H9 (cell line): ENCODE results near the gene MICOS13. TPM values are rescaled to one million over a fixed set of nuclear protein-coding genes. Genes with fewer than 3 reads are reported as not detected.
A peak's percentile ranks its signal among the peaks of the same experiment; 100 is the strongest.
"Not testable (repeated sequence)": the region's sequence is repeated elsewhere in the genome, so short reads cannot be mapped to it uniquely, and the experiment has no call there.

Experiments used
- DNase-seq: peaks from one replicate; pipeline ENCODE4 v3.0.0-alpha.2; 2017
- H2AFZ ChIP-seq: one replicate; pipeline ENCODE4 v1.6.1; 2013; ENCODE audit warnings: mild to moderate bottlenecking, low read length, control low read depth, moderate library complexity
- H2AK5ac ChIP-seq: 2 replicates; pipeline ENCODE4 v1.6.1; 2013; ENCODE audit warnings: low read length, control low read depth, mixed read lengths; ENCODE audit not compliant: insufficient read length
- H2BK120ac ChIP-seq: one replicate; pipeline ENCODE4 v1.6.1; 2013; ENCODE audit warnings: low read depth, mild to moderate bottlenecking, low read length, control low read depth, inconsistent platforms; ENCODE audit not compliant: poor library complexity, severe bottlenecking
- H2BK12ac ChIP-seq: 2 replicates; pipeline ENCODE4 v1.6.1; 2013; ENCODE audit warnings: low read length, control low read depth, mixed read lengths, low read depth; ENCODE audit not compliant: insufficient read length
- H2BK15ac ChIP-seq: 2 replicates; pipeline ENCODE4 v1.6.1; 2013; ENCODE audit warnings: low read depth, low read length, control low read depth
- H2BK20ac ChIP-seq: one replicate; pipeline ENCODE4 v1.6.1; 2013; ENCODE audit warnings: low read depth, mild to moderate bottlenecking, low read length, control low read depth, inconsistent platforms; ENCODE audit not compliant: poor library complexity, severe bottlenecking
- H2BK5ac ChIP-seq: 2 replicates; pipeline ENCODE4 v1.6.1; 2013; ENCODE audit warnings: low read length, control low read depth, mixed read lengths; ENCODE audit not compliant: insufficient read length
- H3K14ac ChIP-seq: 2 replicates; pipeline ENCODE4 v1.6.1; 2013; ENCODE audit warnings: low read length, control low read depth; ENCODE audit not compliant: insufficient read depth
- H3K18ac ChIP-seq: 2 replicates; pipeline ENCODE4 v1.6.1; 2013; ENCODE audit warnings: low read depth, mild to moderate bottlenecking, mixed read lengths, low read length, control low read depth; ENCODE audit not compliant: insufficient read length
- H3K23ac ChIP-seq: 2 replicates; pipeline ENCODE4 v1.6.1; 2013; ENCODE audit warnings: low read length, control low read depth, mixed read lengths, low read depth; ENCODE audit not compliant: insufficient read length
- H3K23me2 ChIP-seq: 2 replicates; pipeline ENCODE4 v1.6.1; 2013; ENCODE audit warnings: low read depth, mild to moderate bottlenecking, mixed read lengths, low read length, control low read depth; ENCODE audit not compliant: insufficient read length, poor library complexity, severe bottlenecking
- H3K27ac ChIP-seq: 2 replicates; pipeline ENCODE4 v1.5.1; 2013; ENCODE audit warnings: low read length, control low read depth, mixed read lengths, low read depth; ENCODE audit not compliant: insufficient read length
- H3K27me3 ChIP-seq: 2 replicates; pipeline ENCODE4 v1.6.1; 2013; ENCODE audit warnings: low read length, control low read depth, inconsistent platforms; ENCODE audit not compliant: insufficient read depth
- H3K4ac ChIP-seq: 2 replicates; pipeline ENCODE4 v1.6.1; 2013; ENCODE audit warnings: low read depth, mild to moderate bottlenecking, control low read depth, inconsistent platforms, low read length, moderate library complexity
- H3K4me1 ChIP-seq: 2 replicates; pipeline ENCODE4 v1.6.1; 2013; ENCODE audit warnings: low read length, control low read depth, inconsistent platforms; ENCODE audit not compliant: insufficient read depth
- H3K4me2 ChIP-seq: 2 replicates; pipeline ENCODE4 v1.6.1; 2013; ENCODE audit warnings: low read length, control low read depth, mixed read lengths; ENCODE audit not compliant: insufficient read length, insufficient read depth
- H3K56ac ChIP-seq: 2 replicates; pipeline ENCODE4 v1.6.1; 2013; ENCODE audit warnings: low read depth, mild to moderate bottlenecking, mixed read lengths, low read length, control low read depth; ENCODE audit not compliant: insufficient read length
- H3K79me1 ChIP-seq: 2 replicates; pipeline ENCODE4 v1.6.1; 2013; ENCODE audit warnings: low read depth, mild to moderate bottlenecking, moderate library complexity, low read length, control low read depth, inconsistent platforms; ENCODE audit not compliant: insufficient read depth, poor library complexity, severe bottlenecking
- H3K79me2 ChIP-seq: 2 replicates; pipeline ENCODE4 v1.6.1; 2013; ENCODE audit warnings: low read length, control low read depth, inconsistent platforms; ENCODE audit not compliant: insufficient read depth
- H3K9ac ChIP-seq: 2 replicates; pipeline ENCODE4 v1.6.1; 2013; ENCODE audit warnings: low read length, control low read depth, mixed read lengths; ENCODE audit not compliant: insufficient read length; ENCODE audit errors: extremely low read depth
- H3K9me3 ChIP-seq: one replicate; pipeline ENCODE4 v1.6.1; 2013; ENCODE audit warnings: low read depth, low read length, inconsistent platforms; ENCODE audit not compliant: control insufficient read depth
- H3T11ph ChIP-seq: one replicate; pipeline ENCODE4 v1.6.1; 2013; ENCODE audit warnings: mild to moderate bottlenecking, low read length, control low read depth, inconsistent platforms
- H4K20me1 ChIP-seq: one replicate; pipeline ENCODE4 v1.6.1; 2013; ENCODE audit not compliant: control insufficient read depth, insufficient read length, insufficient read depth
- H4K5ac ChIP-seq: 2 replicates; pipeline ENCODE4 v1.6.1; 2013; ENCODE audit warnings: low read depth, mild to moderate bottlenecking, mixed read lengths, low read length, control low read depth; ENCODE audit not compliant: insufficient read length
- H4K8ac ChIP-seq: replicated peaks from 2 replicates; pipeline ENCODE4 v1.6.1; 2013; ENCODE audit warnings: low read length, control low read depth, mixed read lengths, low read depth; ENCODE audit not compliant: insufficient read length
- H4K91ac ChIP-seq: 2 replicates; pipeline ENCODE4 v1.6.1; 2013; ENCODE audit warnings: low read depth, mild to moderate bottlenecking, moderate library complexity, mixed read lengths, low read length, control low read depth; ENCODE audit not compliant: insufficient read length
- H3K27ac Mint-ChIP-seq, 3 experiments: 2 replicates in 2 of 3; 3 replicates in 1 of 3; pipeline ENCODE4 v1.8.0; 2020 to 2021; ENCODE audit warnings: mixed read lengths in 3 of 3, mild to moderate bottlenecking in 1 of 3, moderate library complexity in 1 of 3
- H3K27me3 Mint-ChIP-seq: 2 replicates; pipeline ENCODE4 v1.8.0; 2021; ENCODE audit warnings: low read depth, mild to moderate bottlenecking, moderate library complexity, mixed read lengths
- H3K36me3 Mint-ChIP-seq, 3 experiments: 2 replicates in 2 of 3; 3 replicates in 1 of 3; pipeline ENCODE4 v1.8.0; 2020 to 2021; ENCODE audit warnings: low read depth in 3 of 3, mixed read lengths in 3 of 3; ENCODE audit not compliant: insufficient read depth in 1 of 3
- H3K4me1 Mint-ChIP-seq, 2 experiments: 2 replicates each; pipeline ENCODE4 v1.8.0; 2020; ENCODE audit warnings: mixed read lengths in 2 of 2
- H3K4me3 Mint-ChIP-seq, 2 experiments: 2 replicates in 1 of 2; 3 replicates in 1 of 2; pipeline ENCODE4 v1.8.0; 2020 to 2021; ENCODE audit warnings: mild to moderate bottlenecking in 2 of 2, mixed read lengths in 2 of 2, moderate library complexity in 1 of 2
- H3K9me3 Mint-ChIP-seq, 2 experiments: 2 replicates in 1 of 2; 3 replicates in 1 of 2; pipeline ENCODE4 v1.8.0; 2020; ENCODE audit warnings: mild to moderate bottlenecking in 2 of 2, mixed read lengths in 2 of 2, moderate library complexity in 1 of 2
- WGBS: extraction: QIAGEN DNeasy Blood & Tissue Kit; methylation state at CpG from one replicate; pipeline ENCODE4 v1.1.7; 2013; ENCODE audit warnings: missing lambda C conversion rate, low lambda C conversion rate, mixed read lengths; ENCODE audit not compliant: insufficient read length; ENCODE audit errors: extremely low coverage; 5-methylcytosine and 5-hydroxymethylcytosine counted together
- total RNA-seq: library from RNA; stranded (reverse); gene quantifications from 2 replicates; pipeline ENCODE4 v1.2.1, GENCODE V29; 2021
- TF ChIP-seq, protein P1 (sequence below): fragments of 200-600 bp; sonication (generic); conservative IDR thresholded peaks from 3 replicates; pipeline ENCODE4 v1.8.0; 2021; ENCODE audit warnings: antibody characterized with exemption, mild to moderate bottlenecking

The MICOS13 gene
- total RNA-seq, 1 experiment from 2014 or later, result 23.8 TPM

DNA sequence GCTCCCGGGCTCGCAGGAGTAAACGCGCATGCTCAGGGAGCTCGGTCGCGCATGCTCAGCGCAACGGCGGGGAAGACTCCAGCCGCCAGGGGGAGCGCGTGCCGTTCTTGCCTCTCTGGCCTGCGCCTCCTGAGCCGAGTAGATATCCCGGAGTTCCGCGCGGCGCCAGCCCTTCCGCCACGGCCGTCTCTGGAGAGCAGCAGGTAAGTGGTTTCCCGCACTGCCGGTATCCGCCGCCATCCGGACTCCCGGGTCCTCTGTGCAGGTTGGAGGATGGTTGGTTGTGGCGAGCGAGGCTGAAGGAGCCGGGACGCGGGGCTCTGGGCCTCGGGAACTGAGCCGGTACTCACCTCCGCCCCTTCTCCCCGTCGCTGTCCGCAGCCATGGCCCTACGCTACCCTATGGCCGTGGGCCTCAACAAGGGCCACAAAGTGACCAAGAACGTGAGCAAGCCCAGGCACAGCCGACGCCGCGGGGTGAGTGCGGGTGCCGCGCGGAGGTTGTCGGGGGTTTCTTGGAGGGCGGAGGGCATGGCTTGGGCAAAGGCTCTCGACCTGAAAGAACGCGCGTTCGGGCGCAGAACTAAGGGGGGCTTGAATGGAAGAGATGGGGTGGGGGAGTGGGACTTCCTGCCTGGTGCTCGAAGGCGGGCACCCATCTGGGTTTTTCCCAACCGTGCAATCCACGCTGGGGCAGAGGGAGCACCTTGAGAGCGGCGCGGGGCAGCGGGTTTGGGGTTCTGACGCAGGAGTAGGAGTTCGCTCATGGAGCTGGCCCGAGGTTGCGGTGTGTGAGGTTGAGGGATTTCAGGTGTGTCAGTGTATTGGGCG, 10.0 kb upstream of the MICOS13 start, which contains the start of gene RPL36:
Gene RPL36 (plus strand): TSS at position 171 of the 830 bp plus-strand sequence. CDS start 213 bp downstream, at position 384.
- Histone ChIP-seq H3K79me2 (peaks cover 14% of the 10 kb centered on the region; the same call in 1 of the 2 replicates), H3K14ac (peak within 1 kb of the TSS; percentile 98), H3K27me3 (no peaks in the 10 kb centered on the region), H2AK5ac (no peak within 1 kb of the TSS), H4K91ac (peak within 1 kb of the TSS; percentile 33), H3K23me2 (peaks cover 5% of the 10 kb centered on the region), H3K9me3 (no peaks in the 10 kb centered on the region), H2AFZ (no peak within 1 kb of the TSS), H3K4ac (no peak within 1 kb of the TSS), H3K4me2 (peak within 1 kb of the TSS; percentile 54), H2BK15ac (no peak within 1 kb of the TSS), H4K8ac (no peak within 1 kb of the TSS), H2BK5ac (peak within 1 kb of the TSS; percentile 46), H3K23ac (no peak within 1 kb of the TSS), H2BK20ac (no peak within 1 kb of the TSS), H2BK120ac (no peak within 1 kb of the TSS), H3K56ac (no peak within 1 kb of the TSS), H3T11ph (no peak within 1 kb of the TSS), H4K20me1 (no peaks in the 10 kb centered on the region), H3K18ac (peak within 1 kb of the TSS; percentile 90), H3K4me1 (no peaks in the 10 kb centered on the region), H3K9ac (peak within 1 kb of the TSS; percentile 98), H3K27ac (no peak within 1 kb of the TSS), H2BK12ac (no peak within 1 kb of the TSS), H4K5ac (no peak within 1 kb of the TSS), H3K79me1 (no peaks in the 10 kb centered on the region)
- Mint-ChIP-seq H3K36me3 (peaks cover 31 to 48% (median 40%) of the 10 kb centered on the region in 3 experiments), H3K4me3 (peak within 1 kb of the TSS; percentile 98 to 100), H3K9me3 (peaks cover 5 to 6% of the 10 kb centered on the region in 2 experiments; a peak in 2 of 5 replicates), H3K27me3 (peaks cover 9% of the 10 kb centered on the region), H3K27ac (peak within 1 kb of the TSS; percentile 96 to 99 (median 99)), H3K4me1 (peaks cover 4 to 15% of the 10 kb centered on the region in 2 experiments)
- peak; percentile 98 for DNase-seq
- TF ChIP-seq, protein P1, sequence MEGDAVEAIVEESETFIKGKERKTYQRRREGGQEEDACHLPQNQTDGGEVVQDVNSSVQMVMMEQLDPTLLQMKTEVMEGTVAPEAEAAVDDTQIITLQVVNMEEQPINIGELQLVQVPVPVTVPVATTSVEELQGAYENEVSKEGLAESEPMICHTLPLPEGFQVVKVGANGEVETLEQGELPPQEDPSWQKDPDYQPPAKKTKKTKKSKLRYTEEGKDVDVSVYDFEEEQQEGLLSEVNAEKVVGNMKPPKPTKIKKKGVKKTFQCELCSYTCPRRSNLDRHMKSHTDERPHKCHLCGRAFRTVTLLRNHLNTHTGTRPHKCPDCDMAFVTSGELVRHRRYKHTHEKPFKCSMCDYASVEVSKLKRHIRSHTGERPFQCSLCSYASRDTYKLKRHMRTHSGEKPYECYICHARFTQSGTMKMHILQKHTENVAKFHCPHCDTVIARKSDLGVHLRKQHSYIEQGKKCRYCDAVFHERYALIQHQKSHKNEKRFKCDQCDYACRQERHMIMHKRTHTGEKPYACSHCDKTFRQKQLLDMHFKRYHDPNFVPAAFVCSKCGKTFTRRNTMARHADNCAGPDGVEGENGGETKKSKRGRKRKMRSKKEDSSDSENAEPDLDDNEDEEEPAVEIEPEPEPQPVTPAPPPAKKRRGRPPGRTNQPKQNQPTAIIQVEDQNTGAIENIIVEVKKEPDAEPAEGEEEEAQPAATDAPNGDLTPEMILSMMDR, result peak; percentile 98
- no CpG with 5 or more reads among the region's 73 CpGs for WGBS

DNA sequence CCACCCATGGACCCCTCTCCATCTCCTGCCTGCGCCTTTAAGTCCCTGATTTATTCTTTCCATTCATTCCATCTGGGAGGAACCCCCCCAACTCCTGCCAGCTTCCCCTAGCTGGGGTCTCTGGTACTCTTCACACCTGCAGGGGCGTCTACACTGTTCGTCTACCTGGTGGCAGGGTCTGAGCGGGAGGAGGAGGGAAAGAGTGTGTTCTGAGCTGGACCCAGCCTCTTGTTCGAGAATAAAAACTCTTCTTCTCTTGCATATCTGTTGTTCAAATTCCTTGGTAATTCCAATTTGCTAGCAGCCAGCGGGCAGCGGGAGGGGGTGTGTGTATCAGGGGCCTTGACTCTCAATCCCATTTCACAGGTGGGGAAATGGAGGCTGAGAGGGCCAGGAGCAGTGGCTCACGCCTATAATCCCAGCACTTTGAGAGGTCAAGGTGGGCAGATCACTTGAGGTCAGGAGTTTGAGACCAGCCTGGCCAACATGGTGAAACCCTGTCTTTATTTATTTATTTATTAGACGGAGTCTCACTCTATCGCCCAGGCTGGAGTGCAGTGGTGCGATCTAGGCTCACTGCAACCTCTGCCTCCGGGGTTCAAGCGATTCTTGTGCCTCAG, 8.1 kb upstream of the MICOS13 start:
- H3K79me1 ChIP-seq, H2BK15ac ChIP-seq, H3K27me3 ChIP-seq, H3K27ac ChIP-seq, H3K27ac Mint-ChIP-seq, H3K9me3 ChIP-seq, H4K20me1 ChIP-seq, H3K4me2 ChIP-seq, H3K4me1 ChIP-seq, H3K56ac ChIP-seq, H3K14ac ChIP-seq, H2AK5ac ChIP-seq, H4K8ac ChIP-seq, H4K5ac ChIP-seq, H2BK12ac ChIP-seq, H4K91ac ChIP-seq, H2BK20ac ChIP-seq, H3K23ac ChIP-seq, H2AFZ ChIP-seq, DNase-seq, H3T11ph ChIP-seq, H3K18ac ChIP-seq, H3K27me3 Mint-ChIP-seq, H3K23me2 ChIP-seq, H2BK5ac ChIP-seq, H2BK120ac ChIP-seq, H3K4ac ChIP-seq, H3K9ac ChIP-seq, H3K9me3 Mint-ChIP-seq: not testable (repeated sequence)
- peaks cover 14% of the 10 kb centered on the region; the same call in 1 of the 2 replicates for H3K79me2 ChIP-seq
- H3K4me1 Mint-ChIP-seq, result peaks cover 4 to 15% of the 10 kb centered on the region in 2 experiments
- WGBS, result no CpG with 5 or more reads among the region's 13 CpGs
- H3K36me3 Mint-ChIP-seq, result peaks cover 22 to 31% (median 24%) of the 10 kb centered on the region in 3 experiments
- H3K4me3 Mint-ChIP-seq, result peak overlapping the region in 1 of 2 experiments; percentile 27; a peak in 2 of 5 replicates
